SK-N-MC (cell line): ENCODE data around the gene RASSF3.
"Not testable (repeated sequence)": the region's sequence is repeated elsewhere in the genome, so short reads cannot be mapped to it uniquely, and the experiment has no call there.

Experiments used
- DNase-seq: peaks from one replicate; pipeline ENCODE4 v3.0.0-alpha.2; 2011; ENCODE audit warnings: low read depth, low spot score
- H3K27ac ChIP-seq: fragments of 200-600 bp; sonication (generic); 2 replicates; pipeline ENCODE4 v1.5.1; 2016; ENCODE audit warnings: mixed run types
- H3K36me3 ChIP-seq: fragments of 200-600 bp; sonication (generic); 2 replicates; pipeline ENCODE4 v1.6.1; 2017; ENCODE audit warnings: antibody characterized with exemption, low read length, mixed read lengths; ENCODE audit not compliant: insufficient read depth
- H3K4me3 ChIP-seq: fragments of 200-600 bp; sonication (generic); 2 replicates; pipeline ENCODE4 v1.5.1; 2016
- H3K9ac ChIP-seq: fragments of 200-600 bp; sonication (generic); 2 replicates; pipeline ENCODE4 v1.8.0; 2017; ENCODE audit warnings: mixed run types, mixed read lengths; ENCODE audit not compliant: insufficient read length
- H3K9me3 ChIP-seq: fragments of 200-600 bp; sonication (generic); 2 replicates; pipeline ENCODE4 v1.6.1; 2017; ENCODE audit warnings: low read depth, mild to moderate bottlenecking, antibody characterized with exemption, low read length, moderate library complexity, mixed read lengths
- EZH2 ChIP-seq: fragments of 200-600 bp; sonication (generic); IDR thresholded peaks from one replicate; pipeline ENCODE4 v1.6.1; 2017; ENCODE audit warnings: antibody characterized with exemption
- FOXP2 ChIP-seq: optimal IDR thresholded peaks from 2 replicates; pipeline ENCODE3; 2011; ENCODE audit warnings: mild to moderate bottlenecking, moderate library complexity; ENCODE audit not compliant: insufficient read depth; ENCODE audit errors: extremely low read length, control extremely low read depth
- POLR2AphosphoS5 ChIP-seq: IDR thresholded peaks from 2 replicates; pipeline ENCODE4 v1.6.1; 2012; ENCODE audit warnings: mild to moderate bottlenecking, low read depth, low read length, borderline replicate concordance

RASSF3 gene

GRCh38 chr12:64571411-64571810 lies 38.9 kb upstream of the RASSF3 start:
- no peaks in the 10 kb centered on the region for H3K36me3 ChIP-seq
- no peak for DNase-seq
- H3K4me3 ChIP-seq = no peak overlapping the region
- 0 out of 2 replicates have a peak, but pooled peaks cover 2% of the 10 kb centered on the region for H3K9me3 ChIP-seq
- TF ChIP-seq POLR2AphosphoS5 (no peak), FOXP2 (no peak), EZH2 (no peak)
- H3K9ac ChIP-seq = no peak overlapping the region
- no peak overlapping the region for H3K27ac ChIP-seq

- 0 out of 2 replicates have a peak, but pooled peaks cover 2% of the 10 kb centered on the region for H3K9me3 ChIP-seq
- no peak overlapping the region for H3K27ac ChIP-seq
- H3K9ac ChIP-seq = no peak overlapping the region
- H3K4me3 ChIP-seq = no peak overlapping the region
- no peaks in the 10 kb centered on the region for H3K36me3 ChIP-seq
- no peak for DNase-seq
- TF ChIP-seq EZH2 = no peak
- TF ChIP-seq POLR2AphosphoS5 = no peak
Measured at GRCh38 chr12:64572241-64572640, 38.1 kb upstream of the RASSF3 start.

GRCh38 chr12:64574837-64575236 lies 35.5 kb upstream of the RASSF3 start:
- Histone ChIP-seq H3K4me3 (no peak overlapping the region), H3K9ac (no peak overlapping the region), H3K27ac (no peak overlapping the region), H3K36me3 (no peaks in the 10 kb centered on the region), H3K9me3 (0 out of 2 replicates have a peak, but pooled peaks cover 2% of the 10 kb centered on the region)
- TF ChIP-seq EZH2 (no peak), FOXP2 (no peak), POLR2AphosphoS5 (no peak)
- no peak for DNase-seq

GRCh38 chr12:64577046-64577445 lies 33.2 kb upstream of the RASSF3 start:
- no peaks in the 10 kb centered on the region for H3K36me3 ChIP-seq
- DNase-seq = no peak
- H3K27ac ChIP-seq = no peak overlapping the region
- 0 out of 2 replicates have a peak, but pooled peaks cover 2% of the 10 kb centered on the region for H3K9me3 ChIP-seq
- TF ChIP-seq POLR2AphosphoS5 (no peak), EZH2 (no peak), FOXP2 (no peak)
- H3K9ac ChIP-seq = no peak overlapping the region
- no peak overlapping the region for H3K4me3 ChIP-seq

GRCh38 chr12:64578566-64578965 lies 31.7 kb upstream of the RASSF3 start:
- no peak overlapping the region for H3K4me3 ChIP-seq
- TF ChIP-seq FOXP2 (no peak), EZH2 (no peak)
- no peak overlapping the region for H3K27ac ChIP-seq
- no peaks in the 10 kb centered on the region for H3K36me3 ChIP-seq
- H3K9me3 ChIP-seq = 0 out of 2 replicates have a peak, but pooled peaks cover 2% of the 10 kb centered on the region
- no peak overlapping the region for H3K9ac ChIP-seq
- no peak for DNase-seq

- H3K9me3 ChIP-seq = no peaks in the 10 kb centered on the region
- no peak for TF ChIP-seq POLR2AphosphoS5
- no peak for TF ChIP-seq FOXP2
- no peak for TF ChIP-seq EZH2
- H3K36me3 ChIP-seq = no peaks in the 10 kb centered on the region
- no peak overlapping the region for H3K9ac ChIP-seq
- no peak for DNase-seq
- no peak overlapping the region for H3K4me3 ChIP-seq
- no peak overlapping the region for H3K27ac ChIP-seq
Measured at GRCh38 chr12:64580681-64581080, 29.6 kb upstream of the RASSF3 start.

GRCh38 chr12:64582114-64582513 lies 28.2 kb upstream of the RASSF3 start:
- Histone ChIP-seq H3K9ac (peak overlapping the region; percentile 37), H3K9me3 (no peaks in the 10 kb centered on the region), H3K4me3 (no peak overlapping the region), H3K27ac (peak overlapping the region; percentile 4; the same call in 1 of the 2 replicates), H3K36me3 (no peaks in the 10 kb centered on the region)
- no peak for DNase-seq
- no peak for TF ChIP-seq EZH2
- no peak for TF ChIP-seq POLR2AphosphoS5
- no peak for TF ChIP-seq FOXP2

GRCh38 chr12:64582862-64583261 lies 27.4 kb upstream of the RASSF3 start:
- DNase-seq = no peak
- Histone ChIP-seq H3K4me3 (no peak overlapping the region), H3K9ac (no peak overlapping the region), H3K9me3 (no peaks in the 10 kb centered on the region), H3K36me3 (no peaks in the 10 kb centered on the region), H3K27ac (no peak overlapping the region; the same call in 1 of the 2 replicates)
- no peak for TF ChIP-seq POLR2AphosphoS5

- DNase-seq, H3K9me3 ChIP-seq, H3K36me3 ChIP-seq: not testable (repeated sequence)
- H3K9ac ChIP-seq = peak overlapping the region; percentile 23
- H3K4me3 ChIP-seq = peak overlapping the region; percentile 64
- H3K27ac ChIP-seq = peak overlapping the region; percentile 76; the same call in 1 of the 2 replicates
Measured at GRCh38 chr12:64583395-64583770, 26.9 kb upstream of the RASSF3 start.
